WERI-Rb-1 (cell line): ENCODE measurements around the gene PRPF38B.
A peak's percentile ranks its signal among the peaks of the same experiment; 100 is the strongest.

Experiments
- DNase-seq: peaks from one replicate; pipeline ENCODE4 v3.0.0-alpha.2; 2020
- H3K27ac ChIP-seq: fragments of 250-450 bp; sonication (Bioruptor Pico); 2 replicates; pipeline ENCODE4 v1.5.1; 2020; ENCODE audit warnings: mild to moderate bottlenecking, moderate library complexity
- H3K27me3 ChIP-seq: fragments of 250-450 bp; sonication (Bioruptor Pico); 2 replicates; pipeline ENCODE4 v1.5.1; 2021; ENCODE audit warnings: mild to moderate bottlenecking, low read depth, moderate library complexity; ENCODE audit not compliant: insufficient read depth, severe bottlenecking
- H3K36me3 ChIP-seq: fragments of 250-450 bp; sonication (Bioruptor Pico); 2 replicates; pipeline ENCODE4 v1.5.1; 2020; ENCODE audit warnings: mild to moderate bottlenecking, moderate library complexity
- H3K4me3 ChIP-seq: 2 replicates; pipeline ENCODE4 v1.5.1; 2011; ENCODE audit warnings: low read depth, mild to moderate bottlenecking, control low read depth, low read length
- H3K9me3 ChIP-seq: fragments of 250-450 bp; sonication (Bioruptor Pico); 2 replicates; pipeline ENCODE4 v1.5.1; 2021; ENCODE audit warnings: mild to moderate bottlenecking, moderate library complexity; ENCODE audit not compliant: severe bottlenecking
- CTCF ChIP-seq: IDR thresholded peaks from 2 replicates; pipeline ENCODE4 v1.5.1; 2011; ENCODE audit warnings: low read depth, mild to moderate bottlenecking, control low read depth, inconsistent platforms, low read length

The PRPF38B gene

GRCh38 chr1:108686614-108687313 lies 5.3 kb upstream of the PRPF38B start:
- H3K27ac ChIP-seq: no peak overlapping the region
- H3K36me3 ChIP-seq: peaks cover under 1% of the 10 kb centered on the region; the same call in 1 of the 2 replicates
- no peak overlapping the region for H3K4me3 ChIP-seq
- TF ChIP-seq CTCF: no peak
- no peaks in the 10 kb centered on the region for H3K9me3 ChIP-seq
- H3K27me3 ChIP-seq: no peaks in the 10 kb centered on the region
- DNase-seq: no peak

GRCh38 chr1:108691128-108691941 lies 775 bp upstream of the PRPF38B start:
- Histone ChIP-seq H3K27ac (peak overlapping the region; percentile 97), H3K4me3 (peak overlapping the region; percentile 99), H3K27me3 (no peaks in the 10 kb centered on the region), H3K36me3 (peaks cover 33% of the 10 kb centered on the region), H3K9me3 (no peaks in the 10 kb centered on the region)
- TF ChIP-seq CTCF: no peak
- no peak for DNase-seq

GRCh38 chr1:108692724-108693655 lies 880 bp downstream of the PRPF38B start:
- peaks cover 47% of the 10 kb centered on the region for H3K36me3 ChIP-seq
- peak overlapping the region; percentile 99 for H3K4me3 ChIP-seq
- peak; percentile 74 for DNase-seq
- peak; percentile 34; the same call in 1 of the 2 replicates for TF ChIP-seq CTCF
- no peaks in the 10 kb centered on the region for H3K9me3 ChIP-seq
- no peaks in the 10 kb centered on the region for H3K27me3 ChIP-seq
- peak overlapping the region; percentile 97 for H3K27ac ChIP-seq

- Histone ChIP-seq H3K9me3 (no peaks in the 10 kb centered on the region), H3K4me3 (no peak overlapping the region), H3K27me3 (no peaks in the 10 kb centered on the region), H3K36me3 (peaks cover 73% of the 10 kb centered on the region), H3K27ac (no peak overlapping the region)
- no peak for DNase-seq
- TF ChIP-seq CTCF: no peak
Measured at GRCh38 chr1:108695535-108695934, 3.4 kb downstream of the PRPF38B start.

GRCh38 chr1:108699375-108700332 lies 7.5 kb downstream of the PRPF38B start:
- Histone ChIP-seq H3K36me3 (peaks cover 74% of the 10 kb centered on the region), H3K27ac (no peak overlapping the region), H3K9me3 (no peaks in the 10 kb centered on the region), H3K4me3 (no peak overlapping the region), H3K27me3 (no peaks in the 10 kb centered on the region)
- no peak for TF ChIP-seq CTCF
- DNase-seq: no peak
